ENCODE measurements around the gene MYO5B.

MYO5B gene

GRCh38 chr18:49817947-49818346 is 377.0 kb downstream of the MYO5B start:
- TF ChIP-seq ZFX (IDR thresholded peaks at IDR 0.05; ENCODE audit: borderline replicate concordance) (no peak), CTCF (IDR thresholded peaks at IDR 0.05) (no peak)

GRCh38 chr18:49815927-49816326 is 379.0 kb downstream of the MYO5B start:
- TF ChIP-seq ZFX (IDR thresholded peaks at IDR 0.05; ENCODE audit: borderline replicate concordance) = no peak
- TF ChIP-seq CTCF (IDR thresholded peaks at IDR 0.05) = no peak

More at GRCh38 chr18:49817947-49818346, 377.0 kb downstream of the MYO5B start:
- no peak overlapping the region for H3K27ac ChIP-seq

GRCh38 chr18:49814147-49814499 is 380.8 kb downstream of the MYO5B start:
- TF ChIP-seq ZFX (IDR thresholded peaks at IDR 0.05; ENCODE audit: borderline replicate concordance) (no peak), CTCF (IDR thresholded peaks at IDR 0.05) (no peak)
- no peak overlapping the region for H3K27ac ChIP-seq

More at GRCh38 chr18:49815927-49816326, 379.0 kb downstream of the MYO5B start:
- no peak overlapping the region for H3K27ac ChIP-seq

GRCh38 chr18:49813319-49814146 is 381.4 kb downstream of the MYO5B start, which contains the start of gene ACAA2:
TSS of gene ACAA2 (minus strand) at chr18:49813533. CDS start at chr18:49813484, 49 bp downstream.
- TF ChIP-seq CTCF (IDR thresholded peaks at IDR 0.05) (no peak), ZFX (IDR thresholded peaks at IDR 0.05; ENCODE audit: borderline replicate concordance) (no peak)
- H3K27ac ChIP-seq = peak within 1 kb of the TSS; percentile 41; the same call in 1 of the 2 replicates

- no peak overlapping the region for H3K27ac ChIP-seq
- TF ChIP-seq ZFX (IDR thresholded peaks at IDR 0.05; ENCODE audit: borderline replicate concordance) (no peak), CTCF (IDR thresholded peaks at IDR 0.05) (no peak)
Observed at GRCh38 chr18:49813069-49813318, 382.0 kb downstream of the MYO5B start.

GRCh38 chr18:49812286-49813068 is 382.5 kb downstream of the MYO5B start:
- TF ChIP-seq CTCF (IDR thresholded peaks at IDR 0.05) (no peak), ZFX (IDR thresholded peaks at IDR 0.05; ENCODE audit: borderline replicate concordance) (no peak)
- H3K27ac ChIP-seq = no peak overlapping the region

All from 22Rv1 (cell line).